ENCODE data around the gene ANKRD10.
A peak's percentile ranks its signal among the peaks of the same experiment; 100 is the strongest.
"Not testable (repeated sequence)": the region's sequence is repeated elsewhere in the genome, so short reads cannot be mapped to it uniquely, and the experiment has no call there.

The ANKRD10 gene

DNA sequence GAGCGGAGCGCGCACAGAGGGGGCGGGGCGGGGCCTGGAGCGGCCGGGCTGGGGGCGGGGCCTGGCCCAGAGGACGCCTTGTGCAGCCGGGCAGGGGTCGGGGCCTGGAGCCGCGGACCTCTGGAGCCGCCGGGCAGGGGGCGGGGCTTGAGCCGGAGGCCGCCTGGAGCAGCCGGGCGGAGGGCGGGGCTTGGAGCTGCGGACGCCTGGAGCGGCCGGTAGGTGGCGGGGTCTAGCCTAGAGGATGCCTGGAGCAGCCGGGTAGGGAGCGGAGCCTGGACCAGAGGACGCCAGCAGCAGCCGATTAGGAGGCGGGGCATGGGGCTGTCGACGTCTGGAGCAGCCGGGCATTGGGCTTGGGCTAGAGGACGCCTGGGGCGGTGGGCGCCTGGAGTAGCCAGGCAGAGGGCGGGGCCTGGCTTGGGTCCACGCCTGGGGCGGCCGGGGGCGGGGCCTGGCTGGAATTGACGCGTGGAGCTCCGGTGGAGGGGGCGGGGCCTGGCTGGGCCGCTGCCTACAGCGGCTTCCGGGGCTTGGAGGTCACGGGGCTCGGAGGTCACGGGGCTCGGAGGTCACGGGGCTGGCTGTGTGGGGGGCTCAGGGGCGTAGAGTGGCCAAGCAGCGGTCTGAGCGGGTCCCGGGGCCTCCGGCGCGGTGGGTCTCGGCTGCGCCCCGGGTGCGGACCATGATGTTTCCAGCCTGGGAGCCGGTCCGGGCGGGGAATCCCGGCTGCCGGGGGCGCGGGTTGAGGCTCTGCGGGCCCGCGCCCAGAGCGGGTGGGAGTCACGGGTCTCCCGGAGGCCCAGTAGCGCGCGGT, at the start of gene ANKRD10:
Gene ANKRD10, minus strand, starts transcription at position 13 of the 817 bp plus-strand sequence. CDS start 135 bp downstream, outside the sequence.
- DNase-seq = peak; percentile 96

DNA sequence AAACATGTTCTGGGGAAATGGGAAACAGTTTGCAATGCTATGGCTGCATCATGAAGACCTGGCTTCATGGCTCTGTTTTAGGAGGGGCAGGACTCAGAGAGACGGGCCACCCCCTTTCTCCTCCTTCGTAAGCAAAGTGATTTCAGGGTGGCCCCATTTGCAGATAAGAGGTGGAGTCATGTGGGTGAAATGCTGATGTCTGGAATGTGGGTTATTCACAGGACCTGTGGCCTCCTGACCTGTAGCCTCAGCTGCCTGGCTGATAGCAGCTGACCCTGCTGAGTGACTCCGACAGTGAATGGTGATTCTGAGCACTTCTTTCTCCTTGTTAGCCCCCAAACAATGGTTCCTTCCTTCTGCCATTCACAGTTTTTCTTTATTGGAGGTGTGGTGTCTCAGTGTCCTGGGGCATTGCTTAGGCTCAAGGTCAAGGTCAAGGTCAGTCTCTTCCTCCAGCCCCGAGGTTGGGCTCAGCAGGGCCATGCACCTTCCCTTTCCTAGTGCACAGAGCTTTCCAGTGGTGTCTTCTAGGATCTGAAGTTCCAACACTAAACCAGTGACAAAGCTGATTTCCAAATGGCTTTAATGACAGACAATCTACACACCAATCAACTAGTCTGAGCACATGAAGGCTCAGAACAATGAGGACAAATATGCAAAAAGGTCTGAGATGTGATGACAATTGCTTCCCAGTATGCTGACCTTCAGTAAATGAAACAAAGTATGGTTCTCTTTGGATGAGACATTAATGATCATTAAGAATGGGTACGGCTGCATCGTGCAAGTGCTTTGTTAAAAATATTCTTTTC, 49.6 kb upstream of the ANKRD10 start:
- DNase-seq = no peak

- no peak for DNase-seq
Measured at GRCh38 chr13:110963554-110963970, 48.7 kb upstream of the ANKRD10 start.

DNA sequence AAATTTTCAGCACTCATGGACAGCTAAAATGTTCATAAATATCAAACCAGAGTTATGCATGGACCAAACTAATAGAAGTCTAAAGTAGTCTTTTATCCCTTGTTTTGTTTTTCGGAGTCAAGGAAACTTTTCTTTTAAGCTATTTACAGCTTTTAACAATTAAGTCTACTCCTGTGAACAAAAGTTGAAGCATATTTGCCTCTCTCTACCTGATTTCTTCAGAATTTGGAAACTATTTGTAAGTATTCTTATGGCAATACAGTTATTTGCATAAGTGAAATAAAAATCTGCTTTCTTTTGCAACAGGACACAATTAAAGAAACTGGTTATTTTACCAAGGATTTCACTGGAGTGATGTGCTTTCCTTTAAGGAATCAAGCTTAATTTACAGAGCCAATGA, 47.1 kb upstream of the ANKRD10 start:
- no peak for DNase-seq

DNA sequence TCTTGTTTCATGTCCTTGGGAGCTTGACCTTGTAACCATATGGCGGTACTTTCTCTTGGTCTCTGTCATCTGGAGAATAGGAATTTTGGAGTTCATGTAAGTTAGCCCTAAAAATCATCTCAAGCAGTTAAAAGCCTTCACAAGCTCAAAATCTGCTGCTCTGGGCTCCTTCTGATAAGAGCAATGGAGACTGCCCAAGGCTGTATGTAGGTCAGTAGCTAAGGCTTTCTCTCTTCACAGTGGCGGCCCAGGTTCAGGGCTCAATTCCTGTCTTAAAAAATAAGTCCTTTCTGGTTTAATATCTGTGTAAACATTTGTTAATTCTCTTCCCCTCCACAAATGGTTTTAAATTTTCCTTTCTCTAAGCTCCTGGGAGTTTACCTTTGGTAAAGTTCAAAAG, 45.3 kb upstream of the ANKRD10 start:
- no peak for DNase-seq

DNA sequence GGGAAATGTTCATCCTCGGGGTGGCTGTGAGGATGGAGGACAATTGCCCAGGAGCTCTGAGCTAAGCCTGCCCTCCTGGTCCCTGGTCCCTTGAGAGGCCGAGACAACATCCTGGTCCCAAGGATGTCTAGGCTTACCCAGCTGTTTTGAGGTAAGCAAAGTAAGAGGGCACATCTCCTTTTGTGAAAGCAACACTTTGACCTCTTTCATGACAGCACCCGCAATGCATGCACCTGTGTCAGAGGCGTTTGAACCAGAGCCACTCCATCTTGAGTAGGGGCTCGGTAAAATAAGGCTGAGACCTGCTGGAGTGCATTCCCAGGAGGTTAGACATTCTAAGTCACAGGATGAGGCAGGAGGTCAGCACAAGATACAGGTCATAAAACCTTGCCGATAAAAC, 43.1 kb upstream of the ANKRD10 start:
- no peak for DNase-seq

DNA sequence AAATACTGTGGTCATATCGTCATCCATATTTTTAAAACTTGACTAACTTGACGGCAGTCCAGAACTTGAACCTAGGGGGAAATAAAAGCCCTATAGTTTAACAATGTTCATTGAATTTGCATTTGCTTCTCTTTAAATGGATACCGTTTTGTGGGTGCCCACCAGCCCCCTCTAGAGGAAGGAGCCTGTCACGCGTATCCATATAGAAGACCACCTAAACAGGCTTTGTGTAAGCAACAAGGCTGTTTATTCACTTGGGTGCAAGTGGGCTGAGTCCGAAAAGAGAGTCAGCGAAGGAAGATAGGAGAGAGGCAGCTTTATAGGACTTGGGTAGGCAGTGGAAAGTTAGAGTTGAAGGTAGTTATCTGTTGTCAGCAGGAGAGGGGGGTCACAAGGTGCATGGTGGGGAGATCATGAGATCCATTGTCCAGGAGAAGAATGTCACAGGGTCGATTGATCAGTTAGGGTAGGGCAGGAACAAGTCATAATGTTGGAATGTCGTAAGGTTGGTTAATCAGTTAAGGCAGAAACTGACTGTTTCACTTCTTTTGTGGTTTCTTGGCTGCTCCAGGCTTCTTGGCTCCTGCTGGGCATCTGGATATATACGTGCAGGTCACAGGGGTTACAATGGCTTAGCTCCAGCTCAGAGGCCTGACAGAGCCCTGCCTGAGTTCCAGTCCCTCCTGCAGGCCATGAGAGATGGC, 42.5 kb upstream of the ANKRD10 start:
- no peak for DNase-seq

GRCh38 chr13:110956216-110956615, 41.3 kb upstream of the ANKRD10 start:
- not testable (repeated sequence) for DNase-seq

DNA sequence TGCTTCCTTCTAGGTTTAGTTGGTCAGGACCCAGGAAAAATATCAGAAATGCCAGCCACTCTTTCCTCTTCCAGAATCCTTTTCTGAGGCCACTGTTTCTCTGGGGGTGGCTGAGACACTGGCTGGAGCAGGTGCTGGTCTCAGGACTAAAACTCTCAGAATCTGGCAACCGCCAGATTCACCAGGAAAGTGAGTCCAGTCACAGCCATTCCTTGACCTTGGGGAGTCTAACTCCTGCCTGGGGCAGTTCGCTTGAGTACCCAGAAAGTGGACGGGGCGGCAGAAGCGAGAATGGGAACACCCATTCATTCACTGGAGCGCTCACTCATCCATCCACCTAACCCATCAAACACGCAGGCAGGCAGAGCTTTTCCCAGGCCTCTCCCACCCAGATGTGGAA, 40.7 kb upstream of the ANKRD10 start:
- DNase-seq = not testable (repeated sequence)

DNA sequence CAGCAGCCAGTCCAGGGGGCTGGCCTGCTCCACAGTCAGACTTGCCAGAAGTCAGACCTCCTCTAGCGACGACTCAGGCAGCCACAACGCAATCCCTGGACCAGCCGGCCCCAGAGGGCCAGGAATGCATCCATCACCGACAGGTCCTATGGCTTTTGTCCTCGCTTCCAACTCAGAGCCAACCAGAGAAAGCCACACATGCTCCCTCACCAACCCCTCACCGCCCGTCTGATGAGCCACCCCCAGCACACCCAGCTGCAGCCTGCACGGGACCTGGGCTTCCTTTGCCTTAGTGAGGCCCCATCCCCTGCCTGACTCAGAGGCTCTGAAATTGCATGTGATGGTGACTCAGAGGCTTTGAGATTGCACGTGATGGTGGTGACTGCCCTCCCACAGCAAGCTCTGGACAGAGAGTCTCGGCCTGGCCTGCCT, 40.2 kb upstream of the ANKRD10 start:
- not testable (repeated sequence) for DNase-seq

- not testable (repeated sequence) for DNase-seq
Measured at GRCh38 chr13:110954533-110954920, 39.7 kb upstream of the ANKRD10 start.

- no peak for DNase-seq
Measured at GRCh38 chr13:110953833-110954532, 39.1 kb upstream of the ANKRD10 start.

GRCh38 chr13:110953416-110953815, 38.5 kb upstream of the ANKRD10 start:
- DNase-seq = no peak

GRCh38 chr13:110952135-110952534, 37.3 kb upstream of the ANKRD10 start:
- not testable (repeated sequence) for DNase-seq

DNA sequence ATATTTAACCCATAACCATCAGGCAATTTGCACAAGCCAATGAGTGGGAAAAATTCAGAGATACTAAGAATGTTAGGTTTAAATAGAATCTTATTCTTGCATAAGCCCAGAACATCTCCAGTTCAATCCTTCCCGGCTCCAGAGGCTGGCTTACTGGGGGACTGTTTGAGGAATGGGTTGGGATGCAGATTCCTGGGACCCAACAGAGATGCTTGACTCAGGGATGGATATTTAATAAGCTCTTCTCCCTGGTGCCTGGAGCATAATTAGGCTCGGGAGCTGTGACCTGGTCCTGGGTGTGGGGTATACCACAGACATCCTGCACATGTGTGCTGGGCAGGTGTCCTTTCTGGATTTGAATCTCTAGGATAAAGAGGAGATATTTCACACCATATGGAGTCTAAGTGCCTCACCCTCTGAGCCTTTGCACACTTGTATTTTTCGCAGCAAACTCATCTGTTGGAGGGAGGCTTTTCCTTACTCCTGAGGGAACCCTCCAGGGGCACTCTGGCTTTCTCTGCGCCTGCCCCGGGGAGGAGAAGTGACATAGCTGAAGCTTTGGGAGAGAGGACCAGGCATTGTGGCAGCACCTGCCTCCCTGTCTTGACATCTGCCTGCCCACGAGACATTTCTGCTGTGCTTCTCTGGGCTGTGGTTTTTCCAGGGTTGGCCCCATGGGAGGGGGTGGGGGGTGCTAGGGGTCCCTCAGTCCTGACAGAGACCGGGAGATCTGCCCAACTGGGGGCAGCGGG, 36.1 kb upstream of the ANKRD10 start:
- no peak for DNase-seq

DNA sequence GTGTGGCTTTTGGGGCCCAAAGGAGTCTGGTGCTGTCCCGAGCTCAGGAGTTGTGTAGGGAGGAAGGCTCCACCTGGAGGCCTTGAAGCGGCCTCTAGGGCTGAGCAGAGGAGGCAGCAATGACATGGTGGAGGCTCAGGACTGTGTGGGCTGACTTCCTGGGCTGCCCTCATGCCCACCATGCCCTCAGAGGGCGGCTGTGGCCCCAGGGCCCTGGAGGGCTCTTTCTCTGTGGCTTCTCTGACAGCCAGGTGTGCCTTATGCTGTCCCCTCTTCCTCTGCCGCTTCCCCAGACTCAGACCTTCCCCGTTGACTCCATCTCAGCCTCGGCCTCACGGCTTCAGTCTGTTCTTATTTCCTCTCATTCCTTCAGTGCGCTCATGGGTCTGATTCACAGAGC, 35.5 kb upstream of the ANKRD10 start:
- no peak for DNase-seq

DNA sequence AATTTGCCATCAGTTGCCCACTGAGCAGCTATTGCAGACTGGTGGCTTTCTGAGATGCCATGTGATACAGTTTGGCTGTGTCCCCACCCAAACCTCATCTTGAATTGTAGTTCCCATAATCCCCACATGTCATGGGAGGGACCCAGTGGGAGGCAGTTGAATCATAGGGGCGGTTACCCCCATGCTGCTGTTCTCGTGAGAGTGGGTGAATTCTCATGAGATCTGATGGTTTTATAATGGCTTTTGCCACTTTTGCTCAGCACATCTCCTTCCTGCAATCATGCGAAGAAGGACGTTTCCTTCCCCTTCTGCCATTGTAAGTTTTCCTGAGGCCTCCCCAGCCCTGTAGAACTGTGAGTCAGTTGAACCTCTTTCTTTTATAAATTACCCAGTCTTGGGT, 34.8 kb upstream of the ANKRD10 start:
- DNase-seq = no peak

DNA sequence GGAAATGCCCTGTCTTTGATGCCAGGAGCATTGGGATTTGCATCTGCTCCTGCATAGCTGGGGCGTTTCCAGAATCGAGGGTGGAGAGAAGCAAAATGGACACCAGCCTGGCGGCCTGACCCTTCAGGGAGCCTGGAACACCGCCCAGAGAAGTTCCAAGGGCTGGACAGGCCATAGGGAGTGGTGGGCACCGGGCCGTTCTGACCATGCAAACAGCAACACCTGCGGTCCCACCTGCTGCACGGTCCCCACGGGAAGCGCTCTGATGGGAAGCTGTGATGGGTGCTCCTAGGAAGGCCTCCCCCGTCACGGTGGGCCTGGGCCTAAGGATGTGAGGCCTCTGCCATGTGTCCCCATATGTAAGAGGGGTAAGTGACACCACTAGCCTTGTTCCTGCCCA, 34.2 kb upstream of the ANKRD10 start:
- DNase-seq = no peak

DNA sequence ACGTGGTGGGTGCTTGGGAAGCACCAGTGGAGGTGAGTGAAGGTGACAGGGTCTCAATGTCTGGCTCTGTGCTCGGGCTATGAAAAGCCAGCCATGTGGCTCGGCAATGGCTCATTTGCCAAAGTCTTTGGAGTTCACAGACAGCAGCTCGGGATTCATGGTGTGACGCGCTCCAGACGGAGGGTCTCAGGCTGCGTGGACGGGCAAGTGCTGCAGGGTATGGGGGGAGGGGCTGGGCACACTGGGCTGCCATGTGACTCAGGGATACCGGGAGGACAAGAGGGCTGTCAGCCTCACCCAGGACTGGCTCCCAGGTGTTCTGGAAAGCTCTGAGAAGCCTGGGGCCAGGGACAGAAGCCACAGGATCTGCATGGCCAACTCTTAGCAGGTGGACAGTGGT, 32.5 kb upstream of the ANKRD10 start:
- DNase-seq = not testable (repeated sequence)

- no peak for DNase-seq
Measured at GRCh38 chr13:110945928-110946570, 31.2 kb upstream of the ANKRD10 start.
